GM18951 (cell line): Measurements from ENCODE around the gene PCOLCE2.

Source experiments
- POLR2A ChIP-seq: IDR thresholded peaks from 4 replicates; pipeline ENCODE4 v1.6.1; 2011; ENCODE audit warnings: mild to moderate bottlenecking; ENCODE audit not compliant: insufficient read length, insufficient read depth; ENCODE audit errors: extremely low read depth
- in situ Hi-C: fragments of 300-500 bp; cut with MboI; formaldehyde crosslinking; loops from one replicate; pipeline ENCODE4 v1.12.0; 2022; ENCODE audit warnings: low sequenced_read_pairs, mixed read lengths, inconsistent platforms; ENCODE audit not compliant: unreplicated experiment

Gene PCOLCE2

GRCh38 chr3:142839831-142840230 is 49.1 kb downstream of the PCOLCE2 start:
- TF ChIP-seq POLR2A: no peak
- in situ Hi-C loops: no loop called here

GRCh38 chr3:142837526-142837925 is 51.4 kb downstream of the PCOLCE2 start:
- no peak for TF ChIP-seq POLR2A
- in situ Hi-C loops: no loop called here

GRCh38 chr3:142828703-142829305 is 60.1 kb downstream of the PCOLCE2 start:
- in situ Hi-C loops: loop anchor here (10.0 kb wide), 1 partner anchor 166 kb away; no protein-coding TSS in a partner anchor
- no peak for TF ChIP-seq POLR2A

- TF ChIP-seq POLR2A: no peak
- in situ Hi-C loops: no loop called here
Observed at GRCh38 chr3:142819179-142819578, 69.7 kb downstream of the PCOLCE2 start.

- in situ Hi-C loops: no loop called here
Observed at GRCh38 chr3:142818651-142819050, 70.2 kb downstream of the PCOLCE2 start.

GRCh38 chr3:142817897-142818296 is 71.0 kb downstream of the PCOLCE2 start:
- no peak for TF ChIP-seq POLR2A
- in situ Hi-C loops: no loop called here

More at GRCh38 chr3:142818651-142819050, 70.2 kb downstream of the PCOLCE2 start:
- TF ChIP-seq POLR2A: no peak

- in situ Hi-C loops: no loop called here
- no peak for TF ChIP-seq POLR2A
Observed at GRCh38 chr3:142817356-142817755, 71.5 kb downstream of the PCOLCE2 start.

GRCh38 chr3:142815803-142816202 is 73.1 kb downstream of the PCOLCE2 start:
- no peak for TF ChIP-seq POLR2A
- in situ Hi-C loops: no loop called here

GRCh38 chr3:142809259-142809658 is 79.6 kb downstream of the PCOLCE2 start:
- TF ChIP-seq POLR2A: no peak

GRCh38 chr3:142808103-142808917 is 80.6 kb downstream of the PCOLCE2 start:
- no peak for TF ChIP-seq POLR2A
- in situ Hi-C loops: no loop called here

More at GRCh38 chr3:142809259-142809658, 79.6 kb downstream of the PCOLCE2 start:
- in situ Hi-C loops: no loop called here

GRCh38 chr3:142802891-142803290 is 86.0 kb downstream of the PCOLCE2 start:
- in situ Hi-C loops: no loop called here
- no peak for TF ChIP-seq POLR2A

- in situ Hi-C loops: no loop called here
Observed at GRCh38 chr3:142801746-142802145, 87.1 kb downstream of the PCOLCE2 start.

GRCh38 chr3:142796823-142797222 is 92.1 kb downstream of the PCOLCE2 start:
- no peak for TF ChIP-seq POLR2A
- in situ Hi-C loops: no loop called here

More at GRCh38 chr3:142801746-142802145, 87.1 kb downstream of the PCOLCE2 start:
- TF ChIP-seq POLR2A: no peak

- in situ Hi-C loops: no loop called here
- TF ChIP-seq POLR2A: no peak
Observed at GRCh38 chr3:142795332-142795731, 93.6 kb downstream of the PCOLCE2 start.

- TF ChIP-seq POLR2A: no peak
- in situ Hi-C loops: no loop called here
Observed at GRCh38 chr3:142794508-142794907, 94.4 kb downstream of the PCOLCE2 start.
